CMK (cell line): ENCODE measurements around the gene PPIP5K2.

Experiments
- DNase-seq: peaks from one replicate; pipeline ENCODE4 v3.0.0-alpha.2; 2010; ENCODE audit warnings: low read depth

Gene PPIP5K2

GRCh38 chr5:103247118-103247517 is 127.0 kb downstream of the PPIP5K2 start:
- no peak for DNase-seq

GRCh38 chr5:103249068-103249467 is 129.0 kb downstream of the PPIP5K2 start:
- no peak for DNase-seq

- DNase-seq, result no peak
Measured at GRCh38 chr5:103254921-103255320, 134.8 kb downstream of the PPIP5K2 start.

- DNase-seq, result no peak
Measured at GRCh38 chr5:103255691-103256090, 135.6 kb downstream of the PPIP5K2 start.

- no peak for DNase-seq
Measured at GRCh38 chr5:103256178-103256577, 136.1 kb downstream of the PPIP5K2 start.

GRCh38 chr5:103258368-103258956 is 138.4 kb downstream of the PPIP5K2 start, which contains the start of gene MACIR:
Gene MACIR (plus strand): TSS chr5:103258763. CDS start chr5:103275920, 17,157 bp downstream.
- peak; percentile 81 for DNase-seq

- peak; percentile 29 for DNase-seq
Measured at GRCh38 chr5:103258957-103259704, 139.0 kb downstream of the PPIP5K2 start.

GRCh38 chr5:103259705-103260355 is 139.7 kb downstream of the PPIP5K2 start:
- no peak for DNase-seq

- DNase-seq, result no peak
Measured at GRCh38 chr5:103260951-103261350, 140.8 kb downstream of the PPIP5K2 start.
